ENCODE measurements around the gene ETV7.

GRCh38 chr6:36373368-36374019 is 14.0 kb downstream of the ETV7 start:
- no peak for TF ChIP-seq CTCF (IDR thresholded peaks at IDR 0.05)
- no peak for TF ChIP-seq POLR2A (IDR thresholded peaks at IDR 0.05)
